NCI-H1436 treated with DMSO at 0.1 percent for 48 hours (cell line): ENCODE results near the gene KLHDC1.
A peak's percentile ranks its signal among the peaks of the same experiment; 100 is the strongest.
"Not testable (repeated sequence)": the region's sequence is repeated elsewhere in the genome, so short reads cannot be mapped to it uniquely, and the experiment has no call there.

ENCODE experiments used
- DNase-seq: peaks from one replicate; lab custom pipeline; 2025; lab: John Stamatoyannopoulos, UW

Gene KLHDC1

GRCh38 chr14:49721733-49722435, 29.0 kb downstream of the KLHDC1 start:
- not testable (repeated sequence) for DNase-seq

GRCh38 chr14:49727171-49727570, 34.3 kb downstream of the KLHDC1 start:
- no peak for DNase-seq

GRCh38 chr14:49732896-49733295, 40.0 kb downstream of the KLHDC1 start:
- no peak for DNase-seq

GRCh38 chr14:49733836-49734235, 40.9 kb downstream of the KLHDC1 start:
- DNase-seq: no peak

GRCh38 chr14:49735669-49736068, 42.7 kb downstream of the KLHDC1 start:
- not testable (repeated sequence) for DNase-seq

GRCh38 chr14:49745191-49745590, 52.3 kb downstream of the KLHDC1 start:
- DNase-seq: no peak

- DNase-seq: not testable (repeated sequence)
These were observed 53.6 kb downstream of the KLHDC1 start for GRCh38 chr14:49746476-49746875.

GRCh38 chr14:49754570-49755097, 61.7 kb downstream of the KLHDC1 start:
- no peak for DNase-seq

- DNase-seq: no peak
These were observed 62.5 kb downstream of the KLHDC1 start for GRCh38 chr14:49755378-49755777.

- DNase-seq: no peak
These were observed 69.1 kb downstream of the KLHDC1 start for GRCh38 chr14:49761839-49762551.

- no peak for DNase-seq
These were observed 73.9 kb downstream of the KLHDC1 start for GRCh38 chr14:49766839-49767238.

- no peak for DNase-seq
These were observed 74.3 kb downstream of the KLHDC1 start for GRCh38 chr14:49767270-49767570.

- peak; percentile 63 for DNase-seq
These were observed 74.8 kb downstream of the KLHDC1 start, which contains the start of gene KLHDC2 for GRCh38 chr14:49767571-49768300. KLHDC2 (plus strand) TSS chr14:49768153; CDS start chr14:49768469, 316 bp downstream.

- no peak for DNase-seq
These were observed 75.6 kb downstream of the KLHDC1 start for GRCh38 chr14:49768301-49769121.

- DNase-seq: no peak
These were observed 76.3 kb downstream of the KLHDC1 start for GRCh38 chr14:49769171-49769570.

GRCh38 chr14:49769581-49770211, 76.8 kb downstream of the KLHDC1 start:
- DNase-seq: no peak

- DNase-seq: no peak
These were observed 77.4 kb downstream of the KLHDC1 start for GRCh38 chr14:49770212-49770817.

GRCh38 chr14:49771691-49772090, 78.8 kb downstream of the KLHDC1 start:
- DNase-seq: not testable (repeated sequence)

GRCh38 chr14:49774106-49774505, 81.2 kb downstream of the KLHDC1 start:
- DNase-seq: no peak

GRCh38 chr14:49778421-49778820, 85.5 kb downstream of the KLHDC1 start:
- DNase-seq: no peak

GRCh38 chr14:49781040-49781439, 88.1 kb downstream of the KLHDC1 start:
- DNase-seq: not testable (repeated sequence)
